IMR-90 (cell line): ENCODE data around the gene ZNF594.
"Not testable (repeated sequence)": the region's sequence is repeated elsewhere in the genome, so short reads cannot be mapped to it uniquely, and the experiment has no call there.

ENCODE experiments used
- BHLHE40 ChIP-seq: fragments of 150-350 bp; IDR thresholded peaks from 2 replicates; pipeline ENCODE4 v1.6.1; 2016; ENCODE audit warnings: mild to moderate bottlenecking, low read depth, low read length
- CEBPB ChIP-seq: IDR thresholded peaks from 2 replicates; pipeline ENCODE4 v1.6.1; 2012; ENCODE audit warnings: low read depth, low read length, improper control_type of control experiment
- FOS ChIP-seq: fragments of 150-350 bp; IDR thresholded peaks from 2 replicates; pipeline ENCODE4 v1.6.1; 2016; ENCODE audit warnings: low read depth, low read length
- MAFK ChIP-seq: IDR thresholded peaks from 2 replicates; pipeline ENCODE4 v1.6.1; 2012; ENCODE audit warnings: low read depth, low read length, improper control_type of control experiment
- MAZ ChIP-seq: IDR thresholded peaks from 2 replicates; pipeline ENCODE4 v1.6.1; 2012; ENCODE audit warnings: low read depth, mild to moderate bottlenecking, low read length, improper control_type of control experiment, moderate library complexity, borderline replicate concordance
- MXI1 ChIP-seq: IDR thresholded peaks from 2 replicates; pipeline ENCODE4 v1.6.1; 2012; ENCODE audit warnings: low read depth, mild to moderate bottlenecking, low read length, moderate library complexity, borderline replicate concordance
- NFE2L2 ChIP-seq: fragments of 150-350 bp; IDR thresholded peaks from 2 replicates; pipeline ENCODE4 v1.6.1; 2016; ENCODE audit warnings: low read depth, mild to moderate bottlenecking, low read length
- POLR2A ChIP-seq: IDR thresholded peaks from 2 replicates; pipeline ENCODE4 v1.6.1; 2012; ENCODE audit warnings: mild to moderate bottlenecking, low read depth, low read length
- RAD21 ChIP-seq: IDR thresholded peaks from 2 replicates; pipeline ENCODE4 v1.6.1; 2012; ENCODE audit warnings: low read length, improper control_type of control experiment
- RFX5 ChIP-seq: IDR thresholded peaks from 2 replicates; pipeline ENCODE4 v1.8.0; 2012; ENCODE audit warnings: low read depth, mild to moderate bottlenecking, low read length, moderate library complexity
- SMC3 ChIP-seq: fragments of 150-350 bp; IDR thresholded peaks from 2 replicates; pipeline ENCODE4 v1.6.1; 2016; ENCODE audit warnings: low read depth, mild to moderate bottlenecking, antibody characterized with exemption, low read length, moderate library complexity
- TF ChIP-seq, protein P1 (sequence below): fragments of 150-350 bp; IDR thresholded peaks from 2 replicates; pipeline ENCODE4 v1.6.1; 2017; ENCODE audit warnings: mild to moderate bottlenecking, antibody characterized with exemption, low read length, low read depth
- TF ChIP-seq, protein P2 (sequence below): conservative IDR thresholded peaks from 2 replicates; pipeline ENCODE4 v1.5.1; 2012; ENCODE audit warnings: mild to moderate bottlenecking, low read depth, low read length, improper control_type of control experiment

GRCh38 chr17:5130261-5130660 lies 61.4 kb downstream of the ZNF594 start:
- TF ChIP-seq, protein P1, sequence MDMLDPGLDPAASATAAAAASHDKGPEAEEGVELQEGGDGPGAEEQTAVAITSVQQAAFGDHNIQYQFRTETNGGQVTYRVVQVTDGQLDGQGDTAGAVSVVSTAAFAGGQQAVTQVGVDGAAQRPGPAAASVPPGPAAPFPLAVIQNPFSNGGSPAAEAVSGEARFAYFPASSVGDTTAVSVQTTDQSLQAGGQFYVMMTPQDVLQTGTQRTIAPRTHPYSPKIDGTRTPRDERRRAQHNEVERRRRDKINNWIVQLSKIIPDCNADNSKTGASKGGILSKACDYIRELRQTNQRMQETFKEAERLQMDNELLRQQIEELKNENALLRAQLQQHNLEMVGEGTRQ: not testable (repeated sequence)
- not testable (repeated sequence) for TF ChIP-seq POLR2A, RFX5, MXI1, CEBPB, NFE2L2, RAD21, FOS, MAZ, BHLHE40, MAFK, SMC3
- TF ChIP-seq, protein P2, sequence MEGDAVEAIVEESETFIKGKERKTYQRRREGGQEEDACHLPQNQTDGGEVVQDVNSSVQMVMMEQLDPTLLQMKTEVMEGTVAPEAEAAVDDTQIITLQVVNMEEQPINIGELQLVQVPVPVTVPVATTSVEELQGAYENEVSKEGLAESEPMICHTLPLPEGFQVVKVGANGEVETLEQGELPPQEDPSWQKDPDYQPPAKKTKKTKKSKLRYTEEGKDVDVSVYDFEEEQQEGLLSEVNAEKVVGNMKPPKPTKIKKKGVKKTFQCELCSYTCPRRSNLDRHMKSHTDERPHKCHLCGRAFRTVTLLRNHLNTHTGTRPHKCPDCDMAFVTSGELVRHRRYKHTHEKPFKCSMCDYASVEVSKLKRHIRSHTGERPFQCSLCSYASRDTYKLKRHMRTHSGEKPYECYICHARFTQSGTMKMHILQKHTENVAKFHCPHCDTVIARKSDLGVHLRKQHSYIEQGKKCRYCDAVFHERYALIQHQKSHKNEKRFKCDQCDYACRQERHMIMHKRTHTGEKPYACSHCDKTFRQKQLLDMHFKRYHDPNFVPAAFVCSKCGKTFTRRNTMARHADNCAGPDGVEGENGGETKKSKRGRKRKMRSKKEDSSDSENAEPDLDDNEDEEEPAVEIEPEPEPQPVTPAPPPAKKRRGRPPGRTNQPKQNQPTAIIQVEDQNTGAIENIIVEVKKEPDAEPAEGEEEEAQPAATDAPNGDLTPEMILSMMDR: not testable (repeated sequence)
